ENCODE measurements around the gene FAM3B.
"Not testable (repeated sequence)": the region's sequence is repeated elsewhere in the genome, so short reads cannot be mapped to it uniquely, and the experiment has no call there.

Gene FAM3B

GRCh38 chr21:41316200-41317062 is at the start of gene FAM3B:
Gene FAM3B, plus strand, starts transcription at chr21:41316801. Its CDS starts 79 bp downstream, at chr21:41316880.
- no peak for DNase-seq (ENCODE audit: low read depth in 2 of 3, low spot score in 1 of 3)

- no peak for DNase-seq (ENCODE audit: low read depth in 2 of 3, low spot score in 1 of 3)
These were observed 49.3 kb upstream of the FAM3B start for GRCh38 chr21:41267346-41267745.

- no peak for DNase-seq (ENCODE audit: low read depth in 2 of 3, low spot score in 1 of 3)
These were observed 47.1 kb upstream of the FAM3B start for GRCh38 chr21:41269535-41269934.

GRCh38 chr21:41277196-41277595 is 39.4 kb upstream of the FAM3B start:
- no peak for DNase-seq (ENCODE audit: low read depth in 2 of 3, low spot score in 1 of 3)

GRCh38 chr21:41277846-41278245 is 38.8 kb upstream of the FAM3B start:
- DNase-seq (ENCODE audit: low read depth in 2 of 3, low spot score in 1 of 3): no peak

- no peak for DNase-seq (ENCODE audit: low read depth in 2 of 3, low spot score in 1 of 3)
These were observed 36.3 kb upstream of the FAM3B start for GRCh38 chr21:41280115-41280919.

GRCh38 chr21:41282412-41282811 is 34.2 kb upstream of the FAM3B start:
- DNase-seq (ENCODE audit: low read depth in 2 of 3, low spot score in 1 of 3): no peak

GRCh38 chr21:41283211-41283818 is 33.3 kb upstream of the FAM3B start:
- DNase-seq (ENCODE audit: low read depth in 2 of 3, low spot score in 1 of 3): peak in 2 of 3 donors; percentile 9 to 54

- DNase-seq (ENCODE audit: low read depth in 2 of 3, low spot score in 1 of 3): no peak
These were observed 27.2 kb upstream of the FAM3B start for GRCh38 chr21:41289431-41289830.

- no peak for DNase-seq (ENCODE audit: low read depth in 2 of 3, low spot score in 1 of 3)
These were observed 26.3 kb upstream of the FAM3B start for GRCh38 chr21:41290106-41290799.

- no peak for DNase-seq (ENCODE audit: low read depth in 2 of 3, low spot score in 1 of 3)
These were observed 21.9 kb upstream of the FAM3B start for GRCh38 chr21:41294548-41295231.

GRCh38 chr21:41295721-41296254 is 20.8 kb upstream of the FAM3B start:
- DNase-seq (ENCODE audit: low read depth in 2 of 3, low spot score in 1 of 3): no peak

- no peak for DNase-seq (ENCODE audit: low read depth in 2 of 3, low spot score in 1 of 3)
These were observed 13.6 kb upstream of the FAM3B start for GRCh38 chr21:41302976-41303375.

- DNase-seq (ENCODE audit: low read depth in 2 of 3, low spot score in 1 of 3): no peak
These were observed 12.4 kb upstream of the FAM3B start for GRCh38 chr21:41304068-41304720.

GRCh38 chr21:41307219-41307618 is 9.4 kb upstream of the FAM3B start:
- no peak for DNase-seq (ENCODE audit: low read depth in 2 of 3, low spot score in 1 of 3)

- not testable (repeated sequence) for DNase-seq (ENCODE audit: low read depth in 2 of 3, low spot score in 1 of 3)
These were observed 3.1 kb upstream of the FAM3B start for GRCh38 chr21:41313285-41314164.

- no peak for DNase-seq (ENCODE audit: low read depth in 2 of 3, low spot score in 1 of 3)
These were observed 875 bp upstream of the FAM3B start for GRCh38 chr21:41315726-41316125.

GRCh38 chr21:41317063-41317392 is 427 bp downstream of the FAM3B start:
- no peak for DNase-seq (ENCODE audit: low read depth in 2 of 3, low spot score in 1 of 3)

GRCh38 chr21:41317458-41317857 is 857 bp downstream of the FAM3B start:
- DNase-seq (ENCODE audit: low read depth in 2 of 3, low spot score in 1 of 3): no peak
